HG03066 (cell line): ENCODE results near the gene ASF1B.

Experiments
- ATAC-seq: cut with Tn5 transposase; IDR thresholded peaks from one replicate; pipeline ENCODE4 v1.9.1; 2021; ENCODE audit warnings: low read depth; ENCODE audit not compliant: unreplicated experiment

Gene ASF1B

GRCh38 chr19:14139944-14140343, 3.6 kb upstream of the ASF1B start:
- no peak for ATAC-seq

GRCh38 chr19:14138576-14139265, 2.3 kb upstream of the ASF1B start:
- no peak for ATAC-seq

DNA sequence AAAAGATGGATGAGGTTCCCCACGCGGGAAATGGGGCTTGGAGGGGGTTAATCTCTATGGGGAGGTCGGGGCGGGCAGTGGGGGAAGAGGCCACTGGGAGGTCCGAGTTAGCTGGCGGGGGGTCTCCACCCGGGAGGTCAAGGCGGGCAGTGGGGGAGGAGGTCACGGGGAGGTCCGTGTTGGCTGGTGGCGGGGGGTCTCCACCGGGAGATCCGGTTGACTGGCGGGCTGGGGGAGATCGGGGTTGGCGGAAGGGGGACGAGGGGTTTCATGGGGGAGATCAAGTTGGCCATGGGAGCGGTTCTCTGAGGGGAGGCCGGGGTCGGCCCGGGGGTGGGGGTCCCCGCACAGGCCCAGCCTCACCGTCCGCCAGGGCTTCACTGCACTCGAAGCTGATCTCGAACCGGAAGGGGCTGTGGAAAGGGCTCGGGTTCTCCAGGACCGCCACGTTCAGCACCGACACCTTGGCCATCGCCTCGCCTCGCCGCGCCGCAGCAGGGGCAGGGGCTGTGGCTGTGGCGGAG, 342 bp downstream of the ASF1B start:
- ATAC-seq = no peak

DNA sequence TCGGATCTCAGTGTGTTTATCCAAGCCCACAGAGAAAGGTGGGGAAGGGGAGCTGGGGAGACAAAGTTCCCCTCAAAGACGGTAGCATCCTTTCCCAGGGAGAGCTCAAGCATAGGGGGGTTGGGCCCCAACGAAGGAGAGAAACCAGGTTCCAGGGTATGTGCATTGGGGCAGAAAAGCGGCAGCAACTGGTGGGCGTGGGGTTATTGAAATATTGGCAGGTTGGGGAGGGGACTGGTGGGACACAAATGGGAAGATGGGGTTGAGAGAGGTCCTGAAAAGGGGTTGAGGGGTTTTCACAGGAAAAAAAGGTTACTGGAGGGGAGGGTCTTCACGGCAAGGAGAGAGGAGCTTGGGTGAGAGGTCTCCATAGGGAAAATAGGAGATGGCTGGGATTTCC, 1.0 kb downstream of the ASF1B start:
- ATAC-seq = no peak

DNA sequence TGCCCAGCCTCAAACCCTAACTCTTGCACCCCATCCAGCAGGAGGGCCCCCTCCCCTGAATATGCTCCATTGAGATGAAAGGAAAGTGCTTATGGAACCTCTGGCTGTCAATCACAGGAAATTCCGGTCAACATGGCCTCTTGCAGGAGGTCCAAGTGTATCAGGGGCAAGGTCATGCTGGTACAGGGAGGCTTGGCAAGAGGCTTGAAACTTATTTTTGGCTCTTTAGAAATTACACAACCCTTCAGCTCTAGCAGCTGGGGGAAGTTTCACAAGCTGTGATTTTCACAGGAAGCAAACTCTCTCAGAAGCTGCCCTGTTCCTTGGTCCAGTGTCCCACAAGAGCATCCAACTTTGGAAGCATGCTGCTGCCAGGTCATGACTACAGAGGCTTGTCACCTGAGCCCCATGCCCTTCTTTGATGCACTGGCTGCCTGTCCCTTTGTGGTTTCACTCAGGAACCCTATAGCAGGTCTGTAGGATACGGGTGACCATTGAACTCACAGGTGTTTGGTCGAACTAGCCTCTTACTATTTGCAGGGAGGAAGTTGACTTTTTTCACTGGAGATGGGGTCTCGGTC, 8.4 kb downstream of the ASF1B start:
- ATAC-seq = no peak

DNA sequence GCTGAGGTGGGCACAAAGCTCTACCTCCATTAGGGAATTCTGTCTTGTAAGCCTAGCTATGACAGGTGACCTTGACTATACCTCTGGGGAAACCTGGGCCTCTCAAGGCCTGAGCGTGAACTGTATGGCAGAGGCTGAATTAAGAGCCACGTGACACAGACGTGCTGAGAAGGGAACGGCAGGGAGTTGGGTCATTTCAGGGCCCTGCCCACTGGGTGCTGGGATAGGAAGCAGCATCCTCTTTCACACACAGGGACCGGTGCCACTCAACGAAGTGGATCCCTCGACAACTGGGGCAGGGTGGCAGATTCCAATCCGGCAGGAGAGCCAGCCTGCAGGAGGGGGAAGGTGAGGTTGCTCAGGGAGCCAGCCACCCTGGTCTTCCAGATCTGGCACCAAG, 9.2 kb downstream of the ASF1B start:
- ATAC-seq = no peak

DNA sequence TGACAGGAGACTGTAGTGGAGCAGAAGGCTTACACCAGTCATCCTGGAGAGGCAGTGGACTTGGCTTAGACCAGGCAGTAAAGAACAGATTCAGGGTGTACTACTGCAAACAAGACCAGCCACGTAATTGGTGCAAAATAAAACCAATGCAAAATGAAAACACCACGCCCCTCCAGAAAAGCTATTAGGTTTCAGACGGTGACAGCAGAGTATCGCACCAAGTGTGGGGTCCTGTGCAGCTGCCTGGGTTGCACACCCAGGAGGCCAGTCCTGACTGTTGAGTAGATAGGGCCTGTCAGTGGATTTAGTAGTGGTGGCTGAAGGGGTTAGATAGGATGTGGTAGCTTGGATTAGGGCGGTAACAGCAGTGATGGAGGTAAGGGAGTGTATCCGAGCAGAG, 13.5 kb downstream of the ASF1B start:
- ATAC-seq = no peak

- ATAC-seq = no peak
These were observed 15.9 kb downstream of the ASF1B start for GRCh38 chr19:14120497-14120780.

DNA sequence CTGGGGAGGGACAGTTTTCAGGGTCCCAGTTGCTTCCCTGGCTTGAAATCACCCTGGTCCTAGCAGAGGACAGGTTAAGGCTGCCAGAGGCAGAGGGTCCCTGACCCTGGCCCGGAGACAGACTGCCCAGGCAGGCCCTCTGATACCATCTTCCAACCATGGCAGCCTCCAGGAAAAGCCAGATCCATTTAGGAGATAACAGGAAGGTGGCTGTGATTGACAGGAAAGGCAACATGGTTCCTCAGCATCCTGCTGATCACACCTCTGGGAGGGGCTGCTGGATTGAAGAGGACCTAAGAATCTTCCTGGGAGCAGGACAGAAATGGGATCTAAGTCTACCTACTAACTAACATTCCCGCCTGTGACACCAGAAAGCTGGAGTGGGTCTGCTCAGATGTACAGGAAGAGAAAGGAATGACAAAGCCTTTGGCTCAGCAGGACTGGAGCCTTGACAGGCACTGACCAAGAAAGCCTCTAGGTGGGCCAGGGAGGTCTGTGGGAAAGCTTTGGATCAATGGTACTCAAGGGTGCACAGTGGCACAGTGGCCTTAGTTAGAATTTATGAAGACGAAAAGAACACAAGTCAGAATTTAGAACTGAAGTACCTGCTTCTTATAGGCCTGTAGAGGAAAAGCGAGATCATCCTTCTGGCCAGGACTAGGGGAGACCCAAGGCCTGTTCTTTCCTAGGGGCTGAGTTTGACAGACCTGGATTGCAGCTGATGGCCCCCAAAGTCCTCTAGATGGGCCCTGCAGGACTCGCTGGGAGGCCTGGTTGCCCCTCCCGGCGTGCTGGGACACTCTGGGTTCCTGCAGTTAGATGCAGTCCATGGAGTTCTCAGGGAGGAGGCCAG, 16.5 kb downstream of the ASF1B start:
- ATAC-seq = no peak

GRCh38 chr19:14119146-14119545, 17.2 kb downstream of the ASF1B start:
- ATAC-seq = no peak

DNA sequence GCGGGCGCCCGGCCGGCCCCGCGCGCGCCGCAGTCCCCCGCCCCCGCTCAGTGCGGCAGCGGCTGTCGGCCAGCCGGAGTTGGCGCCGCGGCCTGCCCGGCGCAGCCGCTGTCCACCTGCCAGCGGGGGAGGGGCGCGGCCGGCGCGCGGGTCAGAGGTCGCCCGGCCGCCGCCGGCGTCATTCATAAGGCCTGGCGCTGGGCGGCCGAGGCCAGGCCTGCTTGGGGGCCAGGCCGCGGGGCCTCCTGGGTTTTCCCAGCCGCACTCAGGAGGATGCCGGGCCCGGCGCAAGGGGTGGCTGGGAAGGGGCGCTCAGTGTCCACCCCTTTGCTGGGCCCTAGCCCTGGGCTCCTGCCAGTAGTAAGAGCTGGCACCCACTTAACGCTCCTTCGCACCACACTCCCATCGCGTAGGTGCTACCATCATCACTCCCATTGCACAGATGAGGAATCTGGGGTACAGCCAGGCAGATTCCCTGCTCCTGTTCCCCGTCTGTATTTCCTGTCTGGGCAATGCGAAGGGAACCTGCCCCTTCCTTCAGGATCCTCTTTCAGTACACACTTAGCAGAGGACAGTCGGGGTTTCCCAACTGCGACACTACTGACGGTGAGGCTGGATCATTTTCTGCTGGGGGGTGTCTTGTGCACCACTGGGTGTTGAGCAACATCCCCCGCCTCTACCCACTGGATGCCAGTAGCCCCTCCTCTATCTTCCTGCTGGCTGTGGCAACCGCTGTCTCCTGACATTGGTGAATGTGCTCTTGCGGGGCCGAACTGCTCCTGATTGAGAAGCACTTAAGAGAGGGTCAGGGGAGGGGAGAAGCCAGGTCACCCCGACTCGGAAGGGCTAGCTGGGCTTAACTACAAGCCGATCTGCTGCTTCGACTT, 18.0 kb downstream of the ASF1B start:
- peak; percentile 29 for ATAC-seq

- peak; percentile 81 for ATAC-seq
These were observed 18.7 kb downstream of the ASF1B start, which contains the start of gene PRKACA for GRCh38 chr19:14117668-14118164. TSS of gene PRKACA (minus strand) at chr19:14117762. CDS start at chr19:14117547, 215 bp downstream.

- ATAC-seq = no peak
These were observed 19.3 kb downstream of the ASF1B start for GRCh38 chr19:14116918-14117578.

GRCh38 chr19:14116525-14116917, 19.9 kb downstream of the ASF1B start:
- no peak for ATAC-seq

- no peak for ATAC-seq
These were observed 20.6 kb downstream of the ASF1B start for GRCh38 chr19:14115756-14116155.

DNA sequence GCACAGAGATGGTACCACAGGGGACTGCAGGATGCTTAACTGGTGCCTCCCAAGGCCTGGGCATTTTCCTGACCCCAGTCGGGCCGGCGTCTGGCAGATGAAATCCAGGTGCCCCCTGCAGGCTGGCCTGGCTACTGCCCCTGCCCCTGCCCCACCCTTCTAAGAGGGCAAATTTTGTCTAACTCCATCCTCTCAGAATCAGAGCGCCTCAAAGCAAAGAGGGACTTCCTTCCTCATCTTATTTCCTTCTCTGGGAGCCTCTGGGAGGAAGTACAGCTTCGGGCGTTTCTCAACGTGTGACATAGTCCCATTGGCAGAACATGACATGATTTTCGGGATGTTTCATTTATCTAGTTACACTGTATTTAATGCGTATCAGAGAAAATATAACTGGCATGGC, 21.5 kb downstream of the ASF1B start:
- ATAC-seq = no peak

DNA sequence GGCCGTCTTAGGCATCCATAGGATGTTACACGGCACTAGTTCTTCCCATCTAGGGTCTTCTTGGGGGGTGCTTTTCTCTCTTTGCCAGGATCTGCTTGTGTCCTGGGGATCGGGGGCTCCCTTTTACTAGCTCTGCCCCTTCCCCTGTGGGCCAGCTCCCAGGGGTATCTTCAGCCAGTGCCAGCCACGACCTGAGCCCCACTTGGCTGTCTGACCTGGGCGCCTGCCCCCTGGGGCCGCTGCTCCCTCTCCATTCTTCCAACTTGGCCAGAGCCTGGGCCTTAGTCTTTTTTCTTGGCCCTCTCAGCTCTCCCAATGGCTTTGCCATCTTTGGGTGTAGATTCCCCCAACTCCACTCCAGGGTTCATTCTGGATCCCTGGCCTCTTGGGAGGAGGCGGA, 21.9 kb downstream of the ASF1B start:
- ATAC-seq = no peak

DNA sequence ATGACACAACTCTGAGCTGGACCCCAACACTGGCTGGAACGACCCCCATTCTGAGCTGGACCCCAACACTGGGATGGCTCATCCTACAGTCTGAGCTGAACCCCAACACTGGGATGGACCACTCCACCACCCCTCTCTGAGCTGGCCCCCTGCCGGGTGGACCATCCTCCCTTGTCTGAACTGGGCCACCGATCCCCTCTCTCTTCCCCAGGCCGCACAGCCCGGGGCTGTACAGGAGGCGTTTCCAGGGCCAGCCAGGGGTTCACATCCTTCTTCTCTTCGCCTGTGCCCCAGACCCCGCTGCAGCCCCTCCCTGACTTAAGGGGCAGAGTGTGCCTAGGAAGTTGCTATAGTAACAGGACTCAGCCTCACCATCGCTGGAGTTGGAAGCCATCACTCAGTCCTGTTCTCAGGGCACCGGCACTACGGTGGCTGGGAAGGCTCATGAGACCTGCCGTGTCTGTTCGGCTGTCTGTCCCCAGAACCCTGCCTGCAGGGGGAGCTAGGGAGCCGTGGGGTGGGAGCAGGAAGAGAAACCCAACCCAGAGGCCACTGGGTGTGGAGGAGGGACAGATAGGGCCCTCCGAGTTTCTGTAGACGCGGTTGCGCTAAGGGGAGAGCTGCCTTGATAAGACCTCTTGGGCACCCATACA, 22.5 kb downstream of the ASF1B start:
- ATAC-seq = no peak

GRCh38 chr19:14112809-14113385, 23.5 kb downstream of the ASF1B start:
- no peak for ATAC-seq
